HG02798 (cell line): Measurements from ENCODE around the gene MED29.
"Not testable (repeated sequence)": the region's sequence is repeated elsewhere in the genome, so short reads cannot be mapped to it uniquely, and the experiment has no call there.

Source experiments
- ATAC-seq: cut with Tn5 transposase; IDR thresholded peaks from one replicate; pipeline ENCODE4 v1.9.1; 2021; ENCODE audit warnings: mild to moderate bottlenecking; ENCODE audit not compliant: unreplicated experiment, poor library complexity

The MED29 gene

GRCh38 chr19:39369200-39369599, 22.0 kb upstream of the MED29 start:
- ATAC-seq = no peak

GRCh38 chr19:39370735-39371134, 20.4 kb upstream of the MED29 start:
- no peak for ATAC-seq

- ATAC-seq = no peak
These were observed 19.0 kb upstream of the MED29 start for GRCh38 chr19:39372047-39372802.

GRCh38 chr19:39372941-39373340, 18.2 kb upstream of the MED29 start:
- no peak for ATAC-seq

GRCh38 chr19:39375929-39376328, 15.2 kb upstream of the MED29 start:
- ATAC-seq = no peak

GRCh38 chr19:39377373-39378362, 13.5 kb upstream of the MED29 start:
- ATAC-seq = no peak

- ATAC-seq = not testable (repeated sequence)
These were observed 11.8 kb upstream of the MED29 start for GRCh38 chr19:39379366-39379765.

- ATAC-seq = no peak
These were observed 11.2 kb upstream of the MED29 start for GRCh38 chr19:39379865-39380396.

- ATAC-seq = no peak
These were observed 10.4 kb upstream of the MED29 start for GRCh38 chr19:39380521-39381502.

GRCh38 chr19:39381910-39382611, 9.1 kb upstream of the MED29 start:
- ATAC-seq = no peak

- no peak for ATAC-seq
These were observed 8.0 kb upstream of the MED29 start for GRCh38 chr19:39382991-39383828.

GRCh38 chr19:39384839-39385568, 6.2 kb upstream of the MED29 start:
- no peak for ATAC-seq

- no peak for ATAC-seq
These were observed 5.4 kb upstream of the MED29 start for GRCh38 chr19:39385629-39386411.

- ATAC-seq = no peak
These were observed 4.6 kb upstream of the MED29 start for GRCh38 chr19:39386557-39386956.

GRCh38 chr19:39388657-39389056, 2.5 kb upstream of the MED29 start:
- ATAC-seq = no peak

- no peak for ATAC-seq
These were observed 1.4 kb upstream of the MED29 start for GRCh38 chr19:39389631-39390414.
